Measurements from ENCODE around the gene SUPT4H1. TPM values are rescaled to one million over a fixed set of nuclear protein-coding genes. Genes with fewer than 3 reads are reported as not detected.

SUPT4H1 gene
- total RNA-seq, 1 donor from 2014 or later: 82.4 TPM

GRCh38 chr17:58396173-58396572 lies 44.2 kb upstream of the SUPT4H1 start:
- no peak for ATAC-seq

GRCh38 chr17:58394534-58395223 lies 42.7 kb upstream of the SUPT4H1 start:
- intact Hi-C loops (cut with DNase I): no loop called here
- Histone ChIP-seq H3K4me1 (peaks cover 12% of the 10 kb centered on the region), H3K4me3 (no peak overlapping the region), H3K27ac (no peak overlapping the region), H3K9me3 (no peaks in the 10 kb centered on the region), H3K36me3 (no peaks in the 10 kb centered on the region), H3K27me3 (ENCODE audit: low read depth) (no peaks in the 10 kb centered on the region)
- TF ChIP-seq CTCF (IDR thresholded peaks at IDR 0.05): no peak
- DNase-seq: no peak
- ATAC-seq: no peak

More at GRCh38 chr17:58396173-58396572, 44.2 kb upstream of the SUPT4H1 start:
- Histone ChIP-seq H3K9me3 (no peaks in the 10 kb centered on the region), H3K36me3 (no peaks in the 10 kb centered on the region), H3K27ac (no peak overlapping the region), H3K27me3 (ENCODE audit: low read depth) (no peaks in the 10 kb centered on the region), H3K4me1 (peaks cover 12% of the 10 kb centered on the region), H3K4me3 (no peak overlapping the region)
- no peak for TF ChIP-seq CTCF (IDR thresholded peaks at IDR 0.05)
- intact Hi-C loops (cut with DNase I): no loop called here
- no peak for DNase-seq

GRCh38 chr17:58391302-58391984 lies 39.4 kb upstream of the SUPT4H1 start:
- no peak for TF ChIP-seq CTCF (IDR thresholded peaks at IDR 0.05)
- peak overlapping the region; percentile 67 for H3K27ac ChIP-seq
- H3K4me1 ChIP-seq: peaks cover 12% of the 10 kb centered on the region
- ATAC-seq: peak; percentile 89 to 95
- no peaks in the 10 kb centered on the region for H3K9me3 ChIP-seq
- no peaks in the 10 kb centered on the region for H3K27me3 ChIP-seq (ENCODE audit: low read depth)
- DNase-seq: peak; percentile 84
- no peak overlapping the region for H3K4me3 ChIP-seq
- intact Hi-C loops (cut with DNase I): no loop called here
- H3K36me3 ChIP-seq: no peaks in the 10 kb centered on the region

- peak in 1 of 2 donors; percentile 4 for ATAC-seq
- peak overlapping the region; percentile 67 for H3K27ac ChIP-seq
Observed at GRCh38 chr17:58390884-58391283, 38.9 kb upstream of the SUPT4H1 start.

More at GRCh38 chr17:58390884-58391283, 38.9 kb upstream of the SUPT4H1 start:
- H3K4me1 ChIP-seq: peaks cover 12% of the 10 kb centered on the region
- H3K27me3 ChIP-seq (ENCODE audit: low read depth): no peaks in the 10 kb centered on the region
- no peak for TF ChIP-seq CTCF (IDR thresholded peaks at IDR 0.05)
- intact Hi-C loops (cut with DNase I): no loop called here
- H3K4me3 ChIP-seq: no peak overlapping the region
- no peaks in the 10 kb centered on the region for H3K9me3 ChIP-seq
- no peaks in the 10 kb centered on the region for H3K36me3 ChIP-seq
- no peak for DNase-seq

All from lower lobe of right lung (tissue), 2 donors.